D721Med (cell line): ENCODE data around the gene RREB1.

Experiments
- DNase-seq: peaks from one replicate; pipeline ENCODE4 v3.0.0; 2011; ENCODE audit warnings: low spot score; ENCODE audit not compliant: insufficient read length
- FAIRE-seq: peaks from 2 replicates; lab custom pipeline; 2011; peaks lifted over from hg19 to GRCh38; lab: Jason Lieb, UNC
- TF ChIP-seq, protein P1 (sequence below): IDR thresholded peaks from 2 replicates; pipeline ENCODE4 v1.5.1; 2012; ENCODE audit warnings: mild to moderate bottlenecking, control low read depth; ENCODE audit not compliant: insufficient read depth; ENCODE audit errors: missing control alignments

Gene RREB1

DNA sequence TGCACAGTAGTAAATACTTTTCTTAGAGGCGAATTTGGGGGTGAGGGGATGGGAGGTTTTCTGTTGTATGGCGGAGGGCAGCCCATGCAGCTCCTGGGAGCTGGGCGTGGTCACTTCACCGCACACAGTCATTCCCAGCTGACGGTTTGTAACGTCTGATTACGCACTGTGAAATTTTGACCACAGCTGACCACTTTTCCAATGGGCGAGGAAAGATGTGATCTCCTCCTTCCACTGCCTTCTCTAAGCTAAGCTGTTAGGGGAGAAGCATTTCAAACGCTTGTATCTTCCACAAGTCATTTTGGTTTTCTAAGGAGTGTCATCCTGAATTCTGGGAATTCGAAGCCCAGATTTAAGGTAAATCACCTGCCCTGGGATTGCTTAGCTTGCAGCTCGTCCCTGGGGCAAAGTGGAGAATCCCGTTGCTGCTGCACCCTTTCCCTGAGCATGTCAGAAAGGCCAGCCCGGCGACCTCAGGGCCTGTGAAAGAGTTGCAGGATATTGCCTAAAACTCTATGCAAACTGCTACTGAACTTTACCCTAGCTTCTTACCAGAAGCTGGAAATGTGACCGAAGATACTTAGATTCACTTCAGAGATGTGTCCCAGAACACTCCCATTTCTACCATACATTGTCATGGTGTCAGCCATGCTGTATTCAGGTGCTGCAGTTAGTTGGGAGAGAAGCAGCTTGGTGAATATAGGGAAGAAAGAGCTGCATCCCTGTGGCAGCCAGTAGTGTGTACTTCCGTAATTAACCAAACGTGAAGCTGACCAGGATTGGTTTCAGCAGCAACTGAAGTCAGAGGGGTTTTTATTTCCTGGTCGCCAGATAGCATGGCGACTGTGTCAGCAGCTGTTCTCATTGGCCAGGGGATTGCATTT, 58.9 kb downstream of the RREB1 start:
- FAIRE-seq: no peak

DNA sequence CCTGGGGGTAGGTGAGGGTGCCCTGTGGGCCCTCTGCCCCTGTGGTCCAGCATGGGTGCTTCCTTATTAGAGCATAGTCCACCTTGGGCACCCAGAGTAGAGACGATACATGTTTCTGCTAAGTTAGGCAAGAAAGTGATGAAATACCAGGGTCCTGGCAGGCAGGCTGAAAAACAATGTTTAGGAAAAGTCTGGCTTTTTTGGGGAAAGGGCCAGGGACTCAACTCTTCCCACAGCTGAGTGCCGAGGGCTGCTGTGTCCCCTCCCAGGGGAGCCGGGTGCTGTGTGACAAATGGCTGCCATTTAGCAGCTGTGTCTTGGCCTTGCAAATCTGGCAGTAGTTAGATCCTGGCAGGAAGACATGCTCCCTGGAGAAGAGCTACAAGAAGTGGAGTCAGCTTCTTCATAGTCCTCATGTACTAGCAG, 61.5 kb downstream of the RREB1 start:
- DNase-seq: no peak
- FAIRE-seq: no peak
- TF ChIP-seq, protein P1, sequence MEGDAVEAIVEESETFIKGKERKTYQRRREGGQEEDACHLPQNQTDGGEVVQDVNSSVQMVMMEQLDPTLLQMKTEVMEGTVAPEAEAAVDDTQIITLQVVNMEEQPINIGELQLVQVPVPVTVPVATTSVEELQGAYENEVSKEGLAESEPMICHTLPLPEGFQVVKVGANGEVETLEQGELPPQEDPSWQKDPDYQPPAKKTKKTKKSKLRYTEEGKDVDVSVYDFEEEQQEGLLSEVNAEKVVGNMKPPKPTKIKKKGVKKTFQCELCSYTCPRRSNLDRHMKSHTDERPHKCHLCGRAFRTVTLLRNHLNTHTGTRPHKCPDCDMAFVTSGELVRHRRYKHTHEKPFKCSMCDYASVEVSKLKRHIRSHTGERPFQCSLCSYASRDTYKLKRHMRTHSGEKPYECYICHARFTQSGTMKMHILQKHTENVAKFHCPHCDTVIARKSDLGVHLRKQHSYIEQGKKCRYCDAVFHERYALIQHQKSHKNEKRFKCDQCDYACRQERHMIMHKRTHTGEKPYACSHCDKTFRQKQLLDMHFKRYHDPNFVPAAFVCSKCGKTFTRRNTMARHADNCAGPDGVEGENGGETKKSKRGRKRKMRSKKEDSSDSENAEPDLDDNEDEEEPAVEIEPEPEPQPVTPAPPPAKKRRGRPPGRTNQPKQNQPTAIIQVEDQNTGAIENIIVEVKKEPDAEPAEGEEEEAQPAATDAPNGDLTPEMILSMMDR: no peak

More for the DNA sequence above, 58.9 kb downstream of the RREB1 start:
- no peak for DNase-seq
- TF ChIP-seq, protein P1: no peak

DNA sequence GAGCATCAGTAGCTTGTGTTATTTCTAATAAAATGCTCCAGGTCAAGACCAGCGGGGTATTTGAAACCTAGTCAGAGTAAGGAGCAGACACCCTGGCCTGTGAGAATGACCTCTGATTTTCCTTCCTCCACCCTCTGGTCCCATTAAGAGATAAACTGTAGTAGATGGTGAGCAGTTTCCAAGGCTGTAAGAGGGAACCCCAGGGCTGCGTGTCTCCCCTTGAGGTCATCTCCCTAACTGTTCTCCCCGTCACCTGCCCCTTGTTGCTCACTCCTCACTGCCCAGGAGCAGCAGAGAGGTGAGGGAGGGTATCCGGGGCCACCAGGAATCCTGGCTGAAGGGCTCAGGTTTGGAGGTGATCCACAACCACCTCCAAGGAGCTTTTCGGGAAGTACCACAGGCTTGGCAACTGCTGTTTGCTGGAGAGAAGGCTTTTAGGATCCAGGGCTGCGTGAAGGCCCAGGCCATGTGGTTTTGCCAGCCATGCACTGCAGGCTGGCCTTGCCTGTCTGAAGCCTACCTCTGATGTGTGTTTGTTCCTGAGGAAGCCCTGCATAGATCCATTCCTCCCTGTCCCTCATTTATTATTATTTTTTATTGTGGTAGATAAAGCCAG, 62.5 kb downstream of the RREB1 start:
- TF ChIP-seq, protein P1: no peak

DNA sequence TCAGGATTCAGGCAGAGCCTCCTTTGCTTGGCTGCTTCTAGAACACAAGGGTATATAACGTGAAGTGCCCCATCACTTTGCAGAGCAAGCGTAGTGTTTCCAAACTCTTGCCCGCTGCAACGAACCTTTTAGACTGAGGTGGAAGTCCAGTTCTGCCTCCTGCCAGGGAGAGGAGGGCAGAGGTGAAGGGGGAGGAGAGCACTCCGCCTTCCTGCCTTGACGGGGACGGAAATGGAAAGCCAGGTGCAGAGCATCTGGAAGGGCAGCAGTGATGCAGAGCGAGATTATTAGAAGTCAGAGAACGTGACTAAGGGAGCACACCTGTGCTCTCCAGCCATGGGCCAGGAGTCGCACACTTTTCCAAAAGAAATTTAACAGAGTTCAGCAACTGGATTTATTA, 63.4 kb downstream of the RREB1 start:
- TF ChIP-seq, protein P1: no peak
- no peak for DNase-seq
- FAIRE-seq: no peak

More for the DNA sequence above, 62.5 kb downstream of the RREB1 start:
- DNase-seq: no peak
- FAIRE-seq: no peak

DNA sequence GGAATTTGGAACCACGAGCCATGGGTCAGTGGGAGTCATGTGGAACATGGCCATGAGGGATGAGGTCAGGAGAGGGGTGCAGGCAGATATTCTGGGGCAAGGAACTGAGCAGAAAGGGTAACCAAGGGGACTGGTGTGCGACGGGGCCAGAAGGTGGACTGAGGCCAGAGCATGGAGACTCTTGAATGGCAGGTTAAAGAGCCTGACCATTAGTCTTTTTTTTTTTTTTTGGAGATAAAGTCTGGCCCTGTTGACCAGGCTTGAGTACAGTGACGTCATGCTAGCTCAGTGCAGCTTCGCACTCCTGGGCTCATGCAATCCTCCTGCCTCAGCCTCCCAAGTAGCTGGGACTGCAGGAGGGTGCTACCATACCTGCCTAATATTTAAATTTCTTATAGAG, 64.0 kb downstream of the RREB1 start:
- FAIRE-seq: no peak
- TF ChIP-seq, protein P1: no peak
- no peak for DNase-seq

DNA sequence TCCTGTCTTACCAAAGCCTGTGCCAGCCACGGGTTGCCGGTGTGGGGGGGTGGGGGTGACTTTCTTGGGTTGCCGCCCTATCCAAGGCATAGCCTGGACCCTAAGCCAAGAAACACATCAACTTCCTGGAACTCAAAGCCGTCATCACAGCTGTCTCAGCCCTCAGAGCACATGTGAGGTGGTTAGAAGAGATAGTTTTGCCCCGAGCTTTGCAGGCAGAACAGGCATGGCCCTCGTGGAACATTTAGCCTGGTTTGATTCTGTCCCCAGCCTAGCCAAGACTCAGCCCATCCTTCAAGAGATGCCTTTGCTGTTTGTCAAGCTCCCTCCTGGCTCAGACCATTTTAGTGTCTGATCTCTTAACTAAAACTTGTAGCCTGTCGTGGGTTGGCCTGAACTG, 64.9 kb downstream of the RREB1 start:
- no peak for DNase-seq
- TF ChIP-seq, protein P1: no peak
- no peak for FAIRE-seq
